Endothelial cell of umbilical vein (primary cell): Measurements from ENCODE around the gene OLFM2. TPM values are rescaled to one million over a fixed set of nuclear protein-coding genes. Genes with fewer than 3 reads are reported as not detected.

Experiments used
- BruUV-seq: library from RNA; stranded (reverse); fragments of 400-500 nt; replicated peaks from 2 replicates; lab custom pipeline; 2021; lab: Mats Ljungman, UMichigan
- CTCF ChIA-PET: fragments of 300-600, 350-600 bp; sonication (Branson Sonifier 250); formaldehyde crosslinking; loops from one replicate; lab custom pipeline; 2021; ENCODE audit warnings: antibody characterized with exemption, inconsistent platforms; lab: Charles Lee
- POLR2A ChIA-PET: fragments of 300-600, 350-600 bp; sonication (Branson Sonifier 250); formaldehyde crosslinking; loops from one replicate; lab custom pipeline; 2021; ENCODE audit warnings: antibody characterized with exemption, inconsistent platforms; lab: Charles Lee
- DNase-seq: peaks from one replicate; pipeline ENCODE4 v3.0.0-alpha.2; 2011; ENCODE audit warnings: low read depth, low spot score
- FAIRE-seq: peaks from 2 replicates; lab custom pipeline; 2011; peaks lifted over from hg19 to GRCh38; lab: Jason Lieb, UNC
- H2AFZ ChIP-seq: 2 replicates; pipeline ENCODE4 v1.6.0; 2012; ENCODE audit warnings: low read depth, low read length, control low read depth, inconsistent platforms
- H3K27ac ChIP-seq: 2 replicates; pipeline ENCODE4 v1.5.1; 2011; ENCODE audit warnings: low read depth, mild to moderate bottlenecking, control low read depth, low read length, moderate library complexity; ENCODE audit not compliant: insufficient read depth
- H3K27me3 ChIP-seq, 2 experiments: 2 replicates each; pipeline versions ENCODE4 v1.6.0 to v1.6.1; 2011; ENCODE audit warnings: low read length in 2 of 2, mixed read lengths in 1 of 2; ENCODE audit not compliant: control insufficient read depth in 2 of 2, insufficient read depth in 2 of 2
- H3K36me3 ChIP-seq, 2 experiments: 2 replicates in 1 of 2; 3 replicates in 1 of 2; pipeline ENCODE4 v1.5.1; 2011; ENCODE audit warnings: low read length in 2 of 2, mild to moderate bottlenecking in 1 of 2, moderate library complexity in 1 of 2; ENCODE audit not compliant: control insufficient read depth in 2 of 2, insufficient read depth in 2 of 2; ENCODE audit errors: extremely low read depth in 1 of 2
- H3K4me1 ChIP-seq: 3 replicates; pipeline ENCODE4 v1.5.1; 2011; ENCODE audit warnings: mild to moderate bottlenecking, low read length; ENCODE audit not compliant: control insufficient read depth, insufficient read depth; ENCODE audit errors: extremely low read depth
- H3K4me2 ChIP-seq: 2 replicates; pipeline ENCODE4 v1.6.1; 2011; ENCODE audit warnings: low read length, control low read depth, mixed read lengths; ENCODE audit not compliant: insufficient read depth
- H3K4me3 ChIP-seq, 3 experiments: fragments of 200-600 bp in 1 of 3; sonication (generic), shearing (Covaris generic) in 1 of 3; replicated peaks in 1 of 3; 2 replicates each; pipeline ENCODE4 v1.5.1; 2011 to 2016; ENCODE audit warnings: control low read depth in 3 of 3, low read length in 3 of 3, mild to moderate bottlenecking in 2 of 3, inconsistent platforms in 1 of 3, low read depth in 1 of 3, moderate library complexity in 1 of 3; ENCODE audit not compliant: insufficient read depth in 1 of 3
- H3K79me2 ChIP-seq: 2 replicates; pipeline ENCODE4 v1.6.0; 2012; ENCODE audit warnings: low read length, inconsistent platforms; ENCODE audit not compliant: control insufficient read depth, insufficient read depth
- H3K9ac ChIP-seq: replicated peaks from 2 replicates; pipeline ENCODE3; 2011; ENCODE audit warnings: low read length, control low read depth; ENCODE audit not compliant: insufficient read depth; ENCODE audit errors: extremely low read depth
- H3K9me1 ChIP-seq: replicated peaks from 3 replicates; pipeline ENCODE4 v1.6.0; 2011; ENCODE audit warnings: mild to moderate bottlenecking, low read length; ENCODE audit not compliant: control insufficient read depth, insufficient read depth; ENCODE audit errors: extremely low read depth
- H3K9me3 ChIP-seq: replicated peaks from 2 replicates; pipeline ENCODE4 v1.5.1; 2012; ENCODE audit warnings: low read length, inconsistent platforms; ENCODE audit not compliant: control insufficient read depth, insufficient read depth
- H4K20me1 ChIP-seq: replicated peaks from 2 replicates; pipeline ENCODE3; 2011; ENCODE audit warnings: mild to moderate bottlenecking, low read length; ENCODE audit not compliant: control insufficient read depth, insufficient read depth; ENCODE audit errors: extremely low read depth
- EZH2 ChIP-seq: IDR thresholded peaks from 2 replicates; pipeline ENCODE4 v1.6.1; 2012; ENCODE audit warnings: borderline replicate concordance, low read depth, mild to moderate bottlenecking, moderate library complexity, low read length, inconsistent platforms; ENCODE audit not compliant: severe bottlenecking
- FOS ChIP-seq: IDR thresholded peaks from 2 replicates; pipeline ENCODE4 v1.6.1; 2011; ENCODE audit warnings: mild to moderate bottlenecking, low read length, moderate library complexity, borderline replicate concordance; ENCODE audit not compliant: insufficient read depth
- GATA2 ChIP-seq: IDR thresholded peaks from 2 replicates; pipeline ENCODE4 v1.7.0; 2011; ENCODE audit warnings: low read depth, mild to moderate bottlenecking, moderate library complexity, mixed read lengths, low read length; ENCODE audit not compliant: insufficient read length, insufficient read depth
- JUN ChIP-seq: IDR thresholded peaks from 2 replicates; pipeline ENCODE4 v1.6.1; 2011; ENCODE audit warnings: borderline replicate concordance, low read depth; ENCODE audit not compliant: insufficient read length, insufficient read depth
- MYC ChIP-seq: IDR thresholded peaks from one replicate; pipeline ENCODE4 v1.6.1; 2011; ENCODE audit warnings: mild to moderate bottlenecking, low read depth, low read length
- POLR2A ChIP-seq: IDR thresholded peaks from 2 replicates; pipeline ENCODE4 v1.6.1; 2012; ENCODE audit warnings: low read depth, mild to moderate bottlenecking, control low read depth, low read length
- POLR2AphosphoS5 ChIP-seq: IDR thresholded peaks from 2 replicates; pipeline ENCODE4 v1.6.1; 2012; ENCODE audit warnings: low read depth, mild to moderate bottlenecking, control low read depth, low read length, moderate library complexity; ENCODE audit not compliant: insufficient read depth
- dilution Hi-C: fragments of 300-500 bp; cut with MboI; formaldehyde crosslinking; loops from one replicate; pipeline ENCODE4 v1.15.0; 2019; ENCODE audit warnings: low sequenced_read_pairs; ENCODE audit not compliant: extremely low pct_ligation_motif_present
- intact Hi-C: fragments of 100-400 bp; cut with micrococcal nuclease; formaldehyde crosslinking; loops from one replicate; pipeline ENCODE4 v1.10.0; 2022
- polyA plus RNA-seq, 4 experiments: library from polyadenylated mRNA; depleted of rRNA in 3 of 4; stranded (reverse) in 3 of 4; unstranded in 1 of 4; fragments of >200 nt; gene quantifications; 2 replicates each; pipeline versions ENCODE4 v1.2.1 to v1.2.3, GENCODE V29; 2011 to 2012; ENCODE audit warnings: missing spikeins in 1 of 4
- total RNA-seq: library from RNA; stranded (reverse); gene quantifications from 2 replicates; pipeline ENCODE4 v1.2.3, GENCODE V29; 2021
- TF ChIP-seq, protein P1 (sequence below), 2 donors: IDR thresholded peaks; 1 replicate in 1 of 2; 2 replicates in 1 of 2; pipeline ENCODE4 v1.5.1; 2011; ENCODE audit warnings: low read length in 2 of 2, mild to moderate bottlenecking in 2 of 2, moderate library complexity in 2 of 2, control low read depth in 1 of 2, inconsistent platforms in 1 of 2, low read depth in 1 of 2; ENCODE audit not compliant: insufficient read depth in 1 of 2; ENCODE audit errors: extremely low read depth in 1 of 2
- TF ChIP-seq, protein P2 (sequence below): IDR thresholded peaks from 2 replicates; pipeline ENCODE4 v1.6.1; 2011; ENCODE audit not compliant: insufficient read depth, insufficient read length

Gene OLFM2
- total and polyA plus RNA-seq, 2 donors (not counting 3 experiments of a cell fraction or from before 2014, with no cell fraction given): 0.91 to 1.9 TPM

GRCh38 chr19:9940778-9941177, 4.5 kb upstream of the OLFM2 start:
- CTCF ChIA-PET: no interaction called here
- H3K27ac ChIP-seq: no peak overlapping the region

More at GRCh38 chr19:9940778-9941177, 4.5 kb upstream of the OLFM2 start:
- Histone ChIP-seq H3K4me1 (no peaks in the 10 kb centered on the region), H3K79me2 (no peaks in the 10 kb centered on the region), H3K4me3 (no peak overlapping the region), H3K4me2 (no peak overlapping the region), H2AFZ (no peak overlapping the region), H3K36me3 (no peaks in the 10 kb centered on the region), H3K9ac (no peak overlapping the region), H4K20me1 (no peaks in the 10 kb centered on the region), H3K27me3 (peaks cover 5 to 6% of the 10 kb centered on the region in 2 experiments), H3K9me1 (no peaks in the 10 kb centered on the region), H3K9me3 (no peaks in the 10 kb centered on the region)
- BruUV-seq: no TSS peak
- intact Hi-C loops: no loop called here
- no peak for TF ChIP-seq MYC
- TF ChIP-seq EZH2: no peak
- TF ChIP-seq, protein P1, sequence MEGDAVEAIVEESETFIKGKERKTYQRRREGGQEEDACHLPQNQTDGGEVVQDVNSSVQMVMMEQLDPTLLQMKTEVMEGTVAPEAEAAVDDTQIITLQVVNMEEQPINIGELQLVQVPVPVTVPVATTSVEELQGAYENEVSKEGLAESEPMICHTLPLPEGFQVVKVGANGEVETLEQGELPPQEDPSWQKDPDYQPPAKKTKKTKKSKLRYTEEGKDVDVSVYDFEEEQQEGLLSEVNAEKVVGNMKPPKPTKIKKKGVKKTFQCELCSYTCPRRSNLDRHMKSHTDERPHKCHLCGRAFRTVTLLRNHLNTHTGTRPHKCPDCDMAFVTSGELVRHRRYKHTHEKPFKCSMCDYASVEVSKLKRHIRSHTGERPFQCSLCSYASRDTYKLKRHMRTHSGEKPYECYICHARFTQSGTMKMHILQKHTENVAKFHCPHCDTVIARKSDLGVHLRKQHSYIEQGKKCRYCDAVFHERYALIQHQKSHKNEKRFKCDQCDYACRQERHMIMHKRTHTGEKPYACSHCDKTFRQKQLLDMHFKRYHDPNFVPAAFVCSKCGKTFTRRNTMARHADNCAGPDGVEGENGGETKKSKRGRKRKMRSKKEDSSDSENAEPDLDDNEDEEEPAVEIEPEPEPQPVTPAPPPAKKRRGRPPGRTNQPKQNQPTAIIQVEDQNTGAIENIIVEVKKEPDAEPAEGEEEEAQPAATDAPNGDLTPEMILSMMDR (IDR thresholded peaks at IDR 0.05; ENCODE audit: extremely low read depth in 1 of 2, insufficient read depth in 1 of 2, low read depth in 1 of 2, low read length in 2 of 2): no peak
- no peak for TF ChIP-seq POLR2AphosphoS5
- no peak for TF ChIP-seq POLR2A
- no peak for TF ChIP-seq JUN
- no peak for TF ChIP-seq FOS
- TF ChIP-seq, protein P2, sequence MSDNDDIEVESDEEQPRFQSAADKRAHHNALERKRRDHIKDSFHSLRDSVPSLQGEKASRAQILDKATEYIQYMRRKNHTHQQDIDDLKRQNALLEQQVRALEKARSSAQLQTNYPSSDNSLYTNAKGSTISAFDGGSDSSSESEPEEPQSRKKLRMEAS: no peak
- TF ChIP-seq GATA2: no peak
- DNase-seq (no peak), FAIRE-seq (no peak)
- dilution Hi-C loops: no loop called here
- POLR2A ChIA-PET: no interaction called here
